ENCODE measurements around the gene ZNF593OS.
A peak's percentile ranks its signal among the peaks of the same experiment; 100 is the strongest.

ZNF593OS gene

DNA sequence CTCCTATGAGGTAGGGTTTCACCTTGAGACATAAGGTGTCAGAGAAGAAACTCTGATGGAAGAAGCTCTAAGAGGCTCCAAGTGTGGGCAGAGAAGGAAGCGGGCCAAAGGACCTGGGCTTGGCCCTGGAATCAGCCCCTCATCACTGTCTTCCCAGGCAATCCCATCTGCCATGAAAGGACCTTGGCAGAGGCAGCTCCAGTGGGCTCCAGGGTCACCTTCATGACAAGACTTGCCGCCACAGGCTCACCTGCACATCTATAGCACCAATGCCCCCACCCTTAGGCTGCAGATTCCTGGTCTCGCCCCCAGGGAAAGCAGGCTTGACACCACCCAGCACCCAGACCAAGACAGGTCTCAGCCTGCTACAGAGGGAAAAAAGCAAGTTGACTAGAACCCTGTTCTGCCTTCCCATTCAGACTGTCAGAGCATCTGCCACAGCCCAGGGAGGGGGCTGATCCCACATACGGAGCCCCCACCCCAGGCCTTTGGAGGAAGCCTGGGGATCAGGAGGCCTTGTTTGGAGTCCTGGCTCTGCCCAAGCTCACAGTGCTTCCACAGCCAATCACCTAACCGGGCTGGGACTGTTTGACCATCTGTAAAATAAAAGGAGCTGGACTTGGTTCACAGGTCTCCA is 13.2 kb downstream of the ZNF593OS start:
- DNase-seq, result no peak

DNA sequence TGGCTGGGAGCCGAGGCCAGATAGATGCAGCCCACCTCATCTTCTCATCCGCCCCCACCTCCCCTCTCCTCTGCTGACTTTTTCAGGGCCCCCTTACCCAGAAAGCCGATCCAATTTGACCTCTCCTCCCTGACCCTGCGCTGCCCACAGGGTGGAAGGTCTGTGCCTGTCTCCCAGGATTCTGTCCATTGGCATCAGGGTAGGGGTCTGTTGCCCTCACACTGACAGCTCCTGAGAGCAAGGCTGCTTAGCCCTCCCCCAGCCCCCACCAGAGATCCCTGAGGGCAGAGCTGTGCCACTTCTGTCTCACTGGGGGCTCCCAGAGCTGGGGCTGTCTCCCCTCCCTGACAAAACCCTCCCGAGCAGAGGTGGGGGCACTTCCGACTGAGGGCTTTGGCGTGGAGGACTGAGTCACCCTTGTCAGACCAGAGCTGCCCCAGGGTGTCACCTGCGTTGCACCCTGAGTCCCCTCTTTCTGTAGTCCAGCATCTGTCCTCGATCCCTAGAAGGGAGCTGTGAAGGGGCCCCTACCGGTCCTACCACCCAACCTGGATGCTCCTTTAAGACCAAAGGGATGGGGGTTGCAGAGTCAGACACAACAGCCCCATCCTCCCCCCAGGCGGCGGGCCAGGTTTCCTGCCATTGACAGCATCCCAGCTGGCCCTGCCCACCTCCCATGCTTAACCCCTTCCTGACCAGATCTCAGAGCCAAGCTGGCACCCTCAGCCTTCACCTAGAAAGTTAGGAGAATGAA is 15.2 kb downstream of the ZNF593OS start:
- peak; percentile 35 for DNase-seq

DNA sequence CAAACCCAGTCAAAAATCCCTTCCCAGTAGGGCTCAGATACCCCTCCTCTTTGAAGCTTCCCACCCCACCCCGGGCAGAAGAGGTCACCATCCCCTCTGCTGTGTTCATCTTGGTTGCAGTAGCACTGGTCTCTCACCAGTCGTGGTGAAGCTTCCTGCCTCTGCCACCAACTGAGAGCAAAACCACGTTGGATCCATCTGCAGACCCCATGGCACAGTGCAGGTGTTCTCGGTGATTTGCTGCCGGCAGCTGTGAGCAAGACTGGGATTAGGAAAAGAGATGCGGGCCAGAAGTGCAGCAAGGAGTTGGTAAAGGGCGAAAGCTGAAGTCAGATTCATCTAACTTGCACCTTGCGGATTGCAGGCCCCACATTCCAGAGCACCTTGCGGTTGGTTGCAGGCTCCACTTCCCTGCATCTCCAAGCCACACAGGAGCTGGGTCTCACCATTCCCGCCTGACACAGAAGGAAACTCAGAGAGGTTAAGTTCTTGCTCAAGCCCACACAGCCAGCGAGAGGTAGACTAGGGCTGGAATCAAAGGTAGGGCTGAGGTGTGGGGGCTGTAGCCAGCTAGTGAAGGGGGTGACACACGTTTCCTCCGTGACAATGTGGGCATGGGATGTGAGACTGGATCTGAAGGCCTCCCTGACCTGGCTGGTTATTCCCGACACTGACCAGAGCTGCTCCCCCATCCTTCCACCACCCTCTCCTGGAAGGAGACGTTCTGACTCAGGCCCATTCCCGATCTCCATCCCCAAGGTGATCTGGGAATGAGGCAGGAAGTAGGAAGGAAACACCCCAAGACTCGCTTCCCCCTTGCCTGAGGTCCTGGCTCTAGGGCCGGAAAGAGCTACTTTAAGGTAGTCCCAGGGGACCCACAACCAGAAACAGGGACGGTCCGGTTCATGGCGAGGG is 16.0 kb downstream of the ZNF593OS start:
- no peak for DNase-seq

DNA sequence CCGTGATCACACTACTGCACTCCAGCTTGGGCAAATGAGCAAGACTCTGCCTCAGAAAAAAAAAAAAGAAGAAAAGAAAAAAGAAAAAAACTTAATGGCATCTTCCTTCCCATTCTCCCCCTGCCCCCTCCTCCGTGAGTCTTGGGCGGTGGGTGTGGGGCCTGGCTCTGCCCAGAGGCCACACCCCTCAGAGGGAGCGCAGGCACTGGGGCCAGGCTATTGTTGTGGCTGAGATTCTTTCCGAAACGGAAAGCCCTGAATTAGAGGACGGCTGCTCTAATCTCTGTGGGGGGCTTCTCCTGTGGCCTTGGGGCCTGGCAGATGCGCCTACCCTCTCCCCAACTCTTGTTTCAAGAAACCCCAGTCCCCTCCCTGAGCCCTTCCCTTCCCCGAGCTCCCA is 16.9 kb downstream of the ZNF593OS start:
- DNase-seq, result no peak

DNA sequence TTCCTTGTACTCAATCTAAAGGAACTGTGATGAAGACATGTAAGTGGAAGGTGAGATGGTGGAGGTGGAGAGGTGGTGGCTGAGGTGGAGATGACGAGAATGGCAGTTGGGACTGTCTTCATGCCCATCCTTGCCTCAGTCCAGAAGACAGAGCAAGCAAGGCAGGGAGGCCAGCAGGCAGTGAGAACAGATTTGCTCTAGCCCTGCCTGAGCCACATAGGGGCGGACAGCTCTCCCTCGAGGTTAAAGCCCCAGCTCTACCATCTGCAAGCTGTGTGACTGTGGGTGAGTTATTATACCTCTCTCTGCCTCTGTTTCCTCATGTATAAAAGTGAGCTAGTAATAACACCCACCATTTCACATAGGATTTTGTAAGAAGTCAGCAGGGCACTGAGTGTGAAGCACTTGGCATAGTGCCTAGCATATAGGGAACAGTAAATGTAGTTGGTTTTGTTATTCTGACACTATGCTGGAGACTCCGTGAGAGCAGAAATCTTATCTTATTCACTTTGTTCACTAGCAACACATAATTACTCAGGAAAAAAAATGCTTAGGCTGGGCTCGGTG is 17.6 kb downstream of the ZNF593OS start:
- DNase-seq, result no peak

DNA sequence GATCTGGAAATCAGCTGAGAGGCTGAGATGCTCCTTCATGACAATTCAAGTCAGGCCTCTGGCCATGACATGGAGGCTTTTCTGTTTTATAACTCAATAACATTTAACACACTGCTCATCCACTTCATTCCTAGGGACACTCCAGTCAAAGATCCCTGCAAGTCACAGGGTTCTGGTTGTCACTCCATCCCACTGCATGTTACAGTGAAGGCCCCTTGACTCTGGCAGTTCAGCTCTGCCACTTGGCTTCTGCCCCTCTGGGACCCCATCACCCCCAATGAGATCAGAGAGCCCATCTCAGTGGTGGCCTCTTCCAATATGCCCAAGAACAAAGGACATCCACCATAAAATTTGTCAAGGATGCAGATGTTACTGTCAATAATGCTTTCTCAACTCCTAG is 22.7 kb downstream of the ZNF593OS start:
- no peak for DNase-seq

DNA sequence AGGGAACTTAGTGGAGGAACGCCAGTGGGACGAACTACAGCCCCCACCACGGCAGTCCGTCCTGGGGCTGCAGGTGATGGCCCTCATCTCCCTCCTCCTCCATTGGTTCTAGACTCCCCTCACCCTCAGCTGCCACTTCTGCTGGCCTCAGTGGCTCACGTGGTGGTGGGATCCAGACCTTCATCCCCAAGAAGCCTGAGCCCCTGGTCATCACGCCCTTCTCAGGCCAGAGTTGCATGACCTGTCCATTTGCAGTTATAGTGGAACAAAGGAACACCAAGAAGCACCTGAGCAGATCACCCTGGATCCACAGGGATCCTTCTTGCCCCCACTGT is 25.7 kb downstream of the ZNF593OS start:
- no peak for DNase-seq

DNA sequence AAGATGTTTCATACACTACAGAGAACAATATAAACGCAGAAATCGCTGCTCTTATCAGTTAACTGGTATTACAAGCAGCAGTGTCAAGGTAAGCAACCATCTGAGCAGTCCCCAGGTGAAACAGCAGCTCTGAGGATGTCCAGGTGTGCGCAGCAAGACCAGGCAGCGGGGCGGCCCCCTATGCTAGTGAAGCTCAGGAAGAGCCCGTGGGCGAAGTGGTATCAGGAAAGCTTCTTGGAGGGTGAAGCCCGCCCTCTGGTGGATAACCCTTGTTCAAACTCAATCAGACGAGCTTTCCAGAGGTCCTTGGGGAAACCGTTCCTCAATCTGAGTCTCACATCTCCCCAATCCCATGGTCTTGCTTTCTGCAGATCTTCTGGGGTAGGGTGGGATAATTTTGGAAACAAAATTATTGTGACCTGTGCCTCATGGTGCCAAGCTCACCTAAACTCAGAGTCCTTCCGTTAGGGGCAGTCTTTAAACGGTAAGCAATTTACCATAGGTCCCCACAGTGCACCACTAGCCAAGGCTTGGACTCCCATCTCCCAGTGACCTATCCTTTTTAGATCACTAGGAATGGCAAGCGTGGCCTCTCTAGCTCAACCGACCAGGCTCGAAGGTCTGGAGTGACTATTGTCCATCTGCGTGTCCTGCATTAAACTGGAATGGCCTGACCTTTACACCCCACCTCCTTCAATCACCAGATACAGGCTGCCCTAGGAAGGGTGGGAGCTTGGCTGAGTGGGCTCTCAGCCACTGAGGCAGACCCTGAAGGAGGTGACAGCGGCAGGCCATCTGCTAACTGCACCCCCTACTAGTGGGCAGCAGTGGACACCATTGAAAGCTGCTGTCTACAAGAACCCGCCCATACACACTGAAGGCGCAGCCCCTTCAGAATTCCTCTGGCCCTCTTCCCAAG is 26.3 kb downstream of the ZNF593OS start:
- peak; percentile 88 for DNase-seq

DNA sequence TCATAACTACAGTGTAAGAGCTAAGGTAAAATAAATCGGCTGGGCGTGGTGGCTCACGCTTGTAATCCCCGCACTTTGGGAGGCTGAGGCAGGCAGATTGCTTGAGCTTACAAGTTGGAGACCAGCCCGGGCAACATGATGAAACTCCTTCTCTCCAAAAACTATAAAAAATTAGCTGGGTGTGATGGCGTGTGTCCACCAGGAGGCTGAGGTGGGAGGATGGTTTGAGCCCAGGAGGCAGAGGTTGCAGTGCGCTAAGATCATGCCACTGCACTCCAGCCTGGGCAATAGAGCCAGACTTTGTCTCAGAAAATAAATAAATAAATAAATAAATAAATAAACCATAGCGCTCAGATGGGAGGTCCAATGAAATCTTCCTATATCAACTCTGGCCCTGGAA is 29.5 kb downstream of the ZNF593OS start:
- DNase-seq, result no peak

DNA sequence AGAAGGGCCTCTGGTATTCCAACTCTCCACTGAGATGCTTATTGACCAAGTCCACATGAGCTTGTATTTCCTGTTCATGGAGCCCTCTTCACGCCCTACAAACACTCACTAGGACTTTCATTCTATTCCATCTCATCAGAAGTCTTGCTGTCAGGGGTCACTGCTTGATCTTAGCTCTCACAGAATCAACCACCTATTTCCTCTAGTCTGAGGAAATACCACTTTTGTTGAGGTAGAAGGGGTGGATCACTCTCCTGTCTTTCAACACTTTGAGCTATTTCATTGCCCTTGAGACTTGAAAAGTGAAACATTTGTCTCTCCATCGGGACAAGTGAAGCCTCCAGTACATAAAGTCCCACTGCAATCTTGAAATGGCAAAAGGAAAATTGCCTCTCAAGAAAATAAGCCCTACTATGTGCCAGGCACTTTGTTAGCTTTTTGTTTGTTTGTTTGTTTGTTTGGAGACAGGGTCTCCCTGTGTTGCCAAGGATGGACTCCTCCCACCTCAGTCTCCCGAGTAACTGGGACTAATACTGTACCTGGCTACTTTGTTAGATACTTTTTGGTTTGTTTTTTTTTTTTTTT is 32.6 kb downstream of the ZNF593OS start:
- peak; percentile 13 for DNase-seq

DNA sequence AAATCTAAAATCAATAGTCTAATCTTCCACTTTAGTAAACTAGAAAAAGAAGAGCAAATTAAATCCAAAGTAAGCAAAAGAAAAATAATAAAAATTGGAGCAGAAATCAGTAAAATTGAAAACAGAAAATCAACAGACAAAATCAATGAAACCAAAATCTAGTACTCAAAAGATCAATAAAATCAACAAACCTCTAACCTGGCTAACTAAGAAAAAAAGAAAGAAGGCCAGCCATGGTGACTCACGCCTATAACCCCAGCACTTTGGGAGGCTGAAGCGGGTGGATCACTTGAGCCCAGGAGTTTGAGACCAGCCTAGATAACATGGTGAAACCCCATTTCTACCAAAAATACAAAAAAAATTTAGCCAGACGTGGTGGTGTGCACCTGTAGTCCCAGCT is 37.2 kb downstream of the ZNF593OS start:
- DNase-seq, result no peak

DNA sequence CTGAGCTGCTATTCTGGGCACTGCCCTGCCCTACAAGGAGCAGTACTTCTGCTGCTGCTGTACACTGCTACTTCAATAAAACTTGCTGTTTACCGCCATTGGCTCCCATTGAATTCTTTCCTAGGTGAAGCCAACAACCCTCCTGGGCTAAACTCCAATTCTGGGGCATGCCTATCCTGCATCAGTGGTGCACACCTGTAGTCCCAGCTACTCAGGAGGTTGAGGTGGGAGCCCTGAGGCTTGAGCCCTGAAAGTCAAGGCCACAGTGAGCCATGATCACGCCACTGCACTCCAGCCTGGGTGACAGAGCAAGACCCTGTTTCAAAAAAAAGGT is 38.8 kb downstream of the ZNF593OS start:
- no peak for DNase-seq

DNA sequence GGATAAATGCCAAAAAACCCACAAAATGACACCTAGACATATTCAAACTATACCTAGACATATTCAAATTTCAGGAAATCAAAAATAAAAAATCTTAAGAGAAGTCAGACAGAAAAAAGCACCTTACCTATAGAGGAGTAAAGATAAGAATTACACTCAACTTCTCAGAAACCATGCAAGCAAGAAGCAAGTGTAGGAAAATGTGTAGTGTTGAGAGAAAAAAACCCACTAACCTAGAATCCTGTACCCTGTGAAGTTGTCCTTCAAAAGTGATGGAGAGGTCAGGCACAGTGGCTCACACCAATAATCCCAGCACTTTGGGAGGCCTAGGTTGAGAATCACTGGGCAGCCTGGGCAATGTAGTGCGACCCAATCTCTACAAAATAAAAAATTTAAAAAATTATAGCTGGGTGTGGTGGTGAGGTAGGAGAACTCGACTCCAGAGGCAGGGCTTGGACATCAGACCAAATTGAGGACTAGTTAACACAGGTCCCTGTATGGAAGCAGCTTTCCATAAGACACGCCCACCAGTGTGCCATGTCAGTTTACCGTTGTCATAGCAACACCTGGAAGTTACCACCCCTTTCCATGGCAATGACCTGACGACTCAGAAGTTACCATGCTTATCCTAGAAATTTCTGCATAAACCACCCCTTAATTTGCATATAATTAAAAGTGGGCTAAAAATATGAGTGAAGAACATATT is 39.4 kb downstream of the ZNF593OS start:
- no peak for DNase-seq

DNA sequence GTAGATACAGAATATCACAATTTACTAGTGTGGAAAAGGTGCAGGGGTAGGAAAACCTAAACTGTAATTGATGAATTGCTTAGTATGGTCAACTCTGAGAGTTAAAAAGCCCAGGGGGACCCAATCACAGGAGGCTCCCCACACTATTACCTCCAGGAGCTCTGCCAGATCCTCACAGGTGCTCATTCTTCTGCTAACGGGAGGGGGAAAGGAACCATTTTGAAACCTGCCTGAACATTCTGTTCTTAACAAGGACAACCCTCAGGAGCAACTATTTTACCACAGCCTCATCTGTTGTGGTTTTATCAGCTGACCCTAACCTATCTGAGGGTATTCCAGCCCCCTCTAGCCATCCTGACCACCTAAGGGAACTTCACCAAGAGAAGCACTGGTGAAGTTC is 40.9 kb downstream of the ZNF593OS start:
- DNase-seq, result no peak

DNA sequence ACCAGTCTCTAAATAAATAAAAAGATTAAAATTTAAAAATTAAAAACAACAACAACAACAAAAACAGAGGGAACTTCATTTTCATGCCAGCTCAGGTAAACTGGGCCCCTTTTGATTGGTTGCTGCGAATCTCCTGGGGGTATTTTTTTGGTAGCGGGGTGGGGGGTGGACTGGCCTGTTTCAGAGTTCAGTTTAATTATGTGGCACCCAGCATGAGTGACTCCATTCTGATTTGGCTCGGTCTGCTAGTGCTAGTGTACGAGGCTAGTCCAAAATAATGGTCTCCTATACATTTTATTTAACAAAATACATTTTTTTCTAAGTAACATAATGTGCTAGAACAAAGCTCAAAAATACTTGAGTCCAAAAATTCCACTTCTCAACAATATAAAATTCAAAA is 41.9 kb downstream of the ZNF593OS start:
- DNase-seq, result no peak

DNA sequence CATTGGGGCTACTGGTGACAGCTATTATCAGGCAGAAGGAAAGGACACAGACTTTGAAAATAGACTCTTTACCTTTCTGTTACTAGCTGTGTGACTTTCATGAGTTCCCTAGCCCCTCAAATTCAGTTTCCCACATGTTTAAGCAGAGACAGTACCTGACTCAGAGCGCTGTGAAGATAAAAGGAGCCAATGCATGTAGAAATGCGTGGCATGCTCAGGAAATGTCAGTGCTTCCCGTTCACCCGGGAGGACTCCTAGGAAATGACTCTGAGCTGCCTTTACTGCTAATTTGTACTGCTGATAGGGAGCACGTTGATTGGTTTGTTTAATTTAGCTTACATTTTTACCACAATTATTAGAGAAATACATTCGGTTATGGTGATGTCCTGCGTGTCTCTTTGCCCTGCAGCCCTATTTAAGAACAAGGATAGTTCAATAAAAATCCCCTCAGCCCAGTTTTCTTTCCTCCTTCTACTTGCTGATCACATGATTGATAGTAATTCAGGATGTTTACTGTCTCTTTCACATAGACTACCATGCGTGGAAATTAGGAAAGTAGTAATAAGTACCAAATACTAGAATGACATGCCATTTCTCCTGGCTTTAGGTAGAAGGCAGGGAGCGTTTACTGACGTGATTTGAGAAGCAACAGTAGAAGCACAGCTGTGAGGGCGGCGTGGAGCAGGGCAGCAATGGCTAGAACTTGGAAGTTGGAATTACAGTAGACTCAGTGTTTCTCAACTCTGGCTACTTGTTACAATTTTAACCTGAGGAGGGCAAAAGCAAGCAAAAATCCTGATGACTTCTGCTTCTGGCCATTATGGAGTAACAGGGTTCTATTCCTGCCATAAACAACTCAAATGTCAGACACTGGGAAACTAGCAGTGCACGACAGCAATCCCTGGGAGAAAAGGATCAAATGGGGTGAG is 44.1 kb downstream of the ZNF593OS start:
- DNase-seq, result no peak

DNA sequence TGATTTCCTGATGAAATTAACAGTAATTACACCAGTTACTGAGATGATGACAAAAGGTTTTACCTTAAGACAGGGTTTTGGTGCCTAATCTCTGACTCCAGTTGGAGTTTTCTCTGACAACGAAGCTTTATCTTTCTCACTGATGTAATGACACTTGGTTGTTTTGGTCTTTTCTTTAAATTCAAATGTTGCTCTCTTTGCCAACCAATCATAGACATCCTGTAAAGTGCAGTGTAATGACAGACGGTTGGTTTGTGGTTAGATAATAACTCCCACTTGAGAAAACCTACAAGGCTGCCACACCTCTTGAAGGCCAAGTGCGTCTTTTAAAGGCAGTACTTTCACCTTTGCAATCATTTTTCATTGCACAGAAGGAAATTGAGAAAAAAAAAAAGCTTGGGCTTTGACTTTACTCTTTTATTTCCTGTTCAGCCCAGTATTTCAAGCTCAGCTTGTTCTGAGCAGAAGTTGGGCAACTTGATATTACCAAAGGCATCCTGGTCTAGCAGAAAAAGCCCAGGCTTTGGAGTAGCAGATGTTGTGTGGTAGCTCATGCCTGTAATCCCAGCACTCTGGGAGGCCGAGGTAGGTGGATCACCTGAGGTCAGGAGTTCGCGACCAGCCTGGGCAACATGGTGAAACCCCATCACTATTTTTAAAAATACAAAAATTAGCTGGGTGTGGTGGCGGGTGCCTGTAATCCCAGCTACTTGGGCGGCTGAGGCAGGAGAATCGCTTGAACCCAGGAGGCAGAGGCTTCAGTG is 45.1 kb downstream of the ZNF593OS start:
- peak; percentile 60 for DNase-seq

DNA sequence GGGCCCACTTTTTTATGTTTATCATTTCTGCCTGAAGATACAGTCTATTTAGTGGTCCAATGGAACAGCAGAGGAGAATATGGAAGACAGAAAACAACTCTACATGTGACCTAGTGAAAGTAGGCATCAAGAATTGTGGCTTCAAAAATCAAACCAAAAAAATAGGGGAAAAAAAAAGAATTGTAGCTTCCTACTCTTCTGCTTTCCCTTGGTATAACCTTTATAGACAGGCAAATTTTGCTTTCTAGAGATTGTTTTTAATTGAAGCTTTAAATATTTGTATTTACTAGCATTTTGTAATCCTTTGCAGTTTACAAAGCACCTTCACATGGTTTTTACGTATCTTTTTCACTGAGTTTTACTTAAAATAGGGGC is 45.7 kb downstream of the ZNF593OS start:
- DNase-seq, result no peak

DNA sequence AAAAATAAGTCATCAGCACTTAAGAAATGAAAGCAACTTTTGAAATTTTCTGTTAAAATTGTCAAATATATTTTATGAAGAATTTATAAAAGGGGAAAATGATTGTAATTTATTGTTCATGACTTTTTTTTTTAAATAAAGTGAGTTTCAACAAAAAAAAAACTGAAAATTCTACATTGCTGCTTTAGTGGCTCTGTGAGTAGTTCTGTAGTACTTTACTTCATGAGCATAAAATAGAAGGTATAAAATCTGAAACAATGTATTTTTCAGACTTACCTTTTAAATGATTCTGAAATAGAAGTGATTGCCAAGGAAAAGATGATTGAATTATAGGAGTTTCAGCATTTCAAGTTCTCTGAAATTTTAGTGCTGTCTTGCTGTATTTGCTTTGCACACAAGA is 46.2 kb downstream of the ZNF593OS start:
- DNase-seq, result no peak
